MCF 10A (cell line): Measurements from ENCODE around the gene PARK7. TPM values are rescaled to one million over a fixed set of nuclear protein-coding genes. Genes with fewer than 3 reads are reported as not detected.
A peak's percentile ranks its signal among the peaks of the same experiment; 100 is the strongest.

ENCODE experiments used
- BruUV-seq: library from RNA; stranded (reverse); fragments of 400-500 nt; replicated peaks from 2 replicates; lab custom pipeline; 2021; lab: Mats Ljungman, UMichigan
- CTCF ChIA-PET: fragments of 300-600 bp; sonication (Branson Sonifier 250); formaldehyde crosslinking; extraction: SDS; loops from one replicate; lab custom pipeline; 2021; ENCODE audit warnings: antibody characterized with exemption, inconsistent platforms; lab: Yijun Ruan, JAX
- POLR2A ChIA-PET: fragments of 300-600, 350-650 bp; sonication (Branson Sonifier 250); formaldehyde crosslinking; extraction: SDS; loops from one replicate; lab custom pipeline; 2020; ENCODE audit warnings: antibody characterized with exemption, inconsistent platforms; lab: Yijun Ruan, JAX
- DNase-seq: peaks from one replicate; pipeline ENCODE4 v3.0.0-alpha.2; 2018; ENCODE audit not compliant: unreplicated experiment
- H3K27ac Mint-ChIP-seq: one replicate; pipeline ENCODE4 v1.8.0; 2022; ENCODE audit warnings: mild to moderate bottlenecking, low read depth, mixed read lengths; ENCODE audit not compliant: unreplicated experiment
- H3K27me3 Mint-ChIP-seq: one replicate; pipeline ENCODE4 v1.8.0; 2022; ENCODE audit warnings: mixed read lengths; ENCODE audit not compliant: insufficient read depth, unreplicated experiment
- H3K36me3 Mint-ChIP-seq: one replicate; pipeline ENCODE4 v1.8.0; 2022; ENCODE audit warnings: mild to moderate bottlenecking, moderate library complexity, mixed read lengths; ENCODE audit not compliant: insufficient read depth, unreplicated experiment
- H3K4me1 Mint-ChIP-seq: one replicate; pipeline ENCODE4 v1.8.0; 2022; ENCODE audit warnings: mixed read lengths; ENCODE audit not compliant: insufficient read depth, unreplicated experiment
- H3K4me3 Mint-ChIP-seq: one replicate; pipeline ENCODE4 v1.8.0; 2022; ENCODE audit warnings: mild to moderate bottlenecking, moderate library complexity, mixed read lengths; ENCODE audit not compliant: unreplicated experiment
- H3K9me3 Mint-ChIP-seq: one replicate; pipeline ENCODE4 v1.8.0; 2022; ENCODE audit warnings: mixed read lengths; ENCODE audit not compliant: unreplicated experiment
- CTCF ChIP-seq: fragments of 200-600 bp; IDR thresholded peaks from one replicate; pipeline ENCODE4 v1.8.0; 2022; ENCODE audit warnings: antibody characterized with exemption, mild to moderate bottlenecking; ENCODE audit not compliant: unreplicated experiment
- intact Hi-C: fragments of 100-400 bp; cut with micrococcal nuclease; formaldehyde crosslinking; loops from 2 replicates; pipeline ENCODE4 v1.14.1; 2022
- total RNA-seq: library from RNA; stranded (reverse); gene quantifications from 2 replicates; pipeline ENCODE4 v1.2.3, GENCODE V29; 2022

Gene PARK7
- total RNA-seq, 1 experiment from 2014 or later, result 419 TPM

- intact Hi-C loops, result no loop called here
- Mint-ChIP-seq H3K4me1 (no peaks in the 10 kb centered on the region), H3K9me3 (no peaks in the 10 kb centered on the region), H3K27me3 (no peaks in the 10 kb centered on the region), H3K4me3 (no peak overlapping the region), H3K36me3 (peaks cover 81% of the 10 kb centered on the region), H3K27ac (no peak overlapping the region)
- no peak for DNase-seq
- no TSS peak for BruUV-seq
- ChIA-PET CTCF (interaction anchor here (1.0 kb wide), 1 partner anchor 342 kb away, joined by 4 read pairs; no protein-coding TSS in a partner anchor), POLR2A (interaction anchor here (0.6 to 4.9 kb wide), 3 partner anchors 10 to 589 kb away, joined by 3 to 18 read pairs (median 4); partner anchors contain the start of gene PARK7)
- TF ChIP-seq CTCF, result no peak
Measured at GRCh38 chr1:7972285-7972684, 10.8 kb downstream of the PARK7 start.

DNA sequence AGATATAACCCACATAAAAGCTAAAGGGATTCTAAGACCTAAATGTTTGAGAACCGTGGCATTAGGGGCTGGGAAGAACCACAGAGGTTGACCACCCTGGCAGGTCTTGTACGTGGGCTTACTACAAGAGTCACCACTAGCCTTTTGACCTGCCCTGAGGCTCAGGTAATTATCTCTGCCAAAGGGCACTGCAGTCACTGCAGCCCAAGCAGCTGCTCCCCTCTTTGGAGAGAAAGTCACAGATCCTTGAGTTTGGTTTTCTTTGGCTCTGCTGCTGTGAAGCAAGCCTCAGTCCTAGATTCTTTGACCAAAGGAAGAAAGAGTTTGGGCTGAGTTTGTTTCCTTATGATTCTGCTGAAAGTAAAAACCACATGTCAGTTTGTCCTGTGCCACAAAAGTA lies 11.6 kb downstream of the PARK7 start:
- ChIA-PET CTCF (interaction anchor here (0.8 to 1.0 kb wide), 2 partner anchors 292 to 341 kb away, joined by 3 to 4 read pairs; no protein-coding TSS in a partner anchor), POLR2A (interaction anchor here (0.6 to 4.9 kb wide), 3 partner anchors 11 to 377 kb away, joined by 3 to 18 read pairs (median 3); partner anchors contain the start of gene PARK7)
- no TSS peak for BruUV-seq
- no peak overlapping the region for H3K27ac Mint-ChIP-seq
- no peaks in the 10 kb centered on the region for H3K9me3 Mint-ChIP-seq
- H3K27me3 Mint-ChIP-seq, result no peaks in the 10 kb centered on the region
- intact Hi-C loops, result no loop called here
- no peaks in the 10 kb centered on the region for H3K4me1 Mint-ChIP-seq
- no peak for TF ChIP-seq CTCF
- H3K36me3 Mint-ChIP-seq, result peaks cover 81% of the 10 kb centered on the region
- no peak overlapping the region for H3K4me3 Mint-ChIP-seq
- no peak for DNase-seq

DNA sequence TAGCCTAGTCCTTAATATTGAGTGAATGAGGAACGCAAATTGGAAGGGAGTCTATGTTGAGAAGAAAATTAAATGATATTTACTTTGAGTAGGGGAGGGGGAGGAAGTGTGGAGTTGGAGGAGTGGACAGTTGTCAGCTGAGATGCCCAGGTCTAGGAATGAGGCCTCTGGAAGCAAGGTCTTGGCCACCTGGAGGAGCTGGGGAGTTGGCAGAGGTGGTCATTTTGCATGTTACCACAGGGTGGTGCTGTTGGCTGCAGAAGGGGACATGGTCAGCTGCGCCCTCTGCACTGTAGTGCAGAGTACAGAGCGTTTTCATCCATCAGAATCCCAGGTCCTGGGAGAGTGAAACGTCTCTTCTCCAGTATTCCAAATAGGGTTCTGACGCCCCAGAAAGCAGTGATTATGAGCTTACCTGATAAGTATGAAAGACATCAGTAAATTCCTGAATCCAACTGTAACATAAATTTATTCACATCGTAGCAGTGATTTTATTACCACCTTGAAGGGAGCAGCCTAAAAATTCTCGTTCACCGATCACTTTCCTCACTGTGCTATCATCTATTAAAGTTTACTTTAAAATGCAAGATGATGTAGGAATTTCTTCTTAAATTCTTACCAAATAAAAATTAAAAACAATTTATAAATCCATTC lies 13.8 kb downstream of the PARK7 start:
- H3K27me3 Mint-ChIP-seq, result no peaks in the 10 kb centered on the region
- H3K4me3 Mint-ChIP-seq, result no peak overlapping the region
- CTCF ChIA-PET, result interaction anchor here (0.6 to 3.1 kb wide), 47 partner anchors 8 to 758 kb away, joined by 3 to 30 read pairs (median 5); partner anchors contain the start of gene SLC45A1
- no TSS peak for BruUV-seq
- no peaks in the 10 kb centered on the region for H3K4me1 Mint-ChIP-seq
- peak; percentile 87 for DNase-seq
- H3K9me3 Mint-ChIP-seq, result no peaks in the 10 kb centered on the region
- peaks cover 81% of the 10 kb centered on the region for H3K36me3 Mint-ChIP-seq
- POLR2A ChIA-PET, result interaction anchor here (0.6 to 4.9 kb wide), 18 partner anchors 10 to 374 kb away, joined by 3 to 18 read pairs (median 4); partner anchors contain the start of genes PARK7 and TNFRSF9
- H3K27ac Mint-ChIP-seq, result no peak overlapping the region
- peak; percentile 95 for TF ChIP-seq CTCF
- intact Hi-C loops, result loop anchor here (1.0 kb wide), 3 partner anchors 167 to 374 kb away; no protein-coding TSS in a partner anchor

DNA sequence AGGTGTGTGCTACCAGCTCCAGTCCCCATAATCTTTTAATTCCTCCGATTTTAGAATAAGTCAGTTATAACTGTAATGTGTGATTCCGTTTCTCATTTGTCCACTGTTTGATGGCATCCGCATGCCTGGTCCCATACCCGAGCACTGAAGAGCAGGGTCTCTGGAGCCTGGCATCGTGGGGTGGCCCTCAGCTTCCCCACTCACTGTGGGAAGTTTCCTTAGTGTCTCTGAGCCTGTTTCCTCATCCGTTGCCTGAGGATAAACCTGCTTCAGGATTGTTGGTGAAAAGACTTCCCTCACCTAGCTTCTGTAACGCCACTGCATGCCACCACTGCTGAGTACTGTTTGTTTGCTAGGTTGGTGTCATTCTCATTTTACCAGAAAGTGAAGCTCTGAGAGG lies 19.5 kb downstream of the PARK7 start:
- H3K27ac Mint-ChIP-seq, result peak overlapping the region; percentile 77
- POLR2A ChIA-PET, result interaction anchor here (1.0 to 5.8 kb wide), 7 partner anchors 23 to 333 kb away, joined by 3 to 35 read pairs (median 7); no protein-coding TSS in a partner anchor

More for the DNA sequence above, 19.5 kb downstream of the PARK7 start:
- H3K27me3 Mint-ChIP-seq, result no peaks in the 10 kb centered on the region
- CTCF ChIA-PET, result interaction anchor here (0.6 to 5.1 kb wide), 13 partner anchors 13 to 1008 kb away, joined by 3 to 32 read pairs (median 4); no protein-coding TSS in a partner anchor
- peak; percentile 9 for DNase-seq
- no TSS peak for BruUV-seq
- H3K36me3 Mint-ChIP-seq, result peaks cover 90% of the 10 kb centered on the region
- H3K9me3 Mint-ChIP-seq, result no peaks in the 10 kb centered on the region
- intact Hi-C loops, result loop anchor here (5.0 kb wide), 2 partner anchors 36 to 256 kb away; no protein-coding TSS in a partner anchor
- H3K4me3 Mint-ChIP-seq, result no peak overlapping the region
- TF ChIP-seq CTCF, result no peak
- peaks cover 6% of the 10 kb centered on the region for H3K4me1 Mint-ChIP-seq
